Panc1 (cell line): ENCODE data around the gene KIF7. TPM values are rescaled to one million over a fixed set of nuclear protein-coding genes. Genes with fewer than 3 reads are reported as not detected.

Experiments
- ATAC-seq: fragments of 200-7000 bp; cut with Tn5 transposase; 2 replicates; pipeline ENCODE4 v1.9.1; 2020; ENCODE audit warnings: mild to moderate bottlenecking, moderate library complexity
- BruUV-seq: library from RNA; stranded (reverse); fragments of 400-500 nt; replicated peaks from 2 replicates; lab custom pipeline; 2021; lab: Mats Ljungman, UMichigan
- CTCF ChIA-PET: fragments of 300-600 bp; sonication (Branson Sonifier 250); formaldehyde crosslinking; loops from one replicate; lab custom pipeline; 2022; ENCODE audit warnings: antibody characterized with exemption; lab: Charles Lee
- POLR2A ChIA-PET: fragments of 300-600 bp; sonication (Branson Sonifier 250); formaldehyde crosslinking; loops from one replicate; lab custom pipeline; 2022; ENCODE audit warnings: antibody characterized with exemption; lab: Charles Lee
- DNase-seq: peaks from one replicate; pipeline ENCODE4 v3.0.0-alpha.2; 2010; ENCODE audit warnings: low read depth, low spot score
- H3K27ac ChIP-seq: 2 replicates; pipeline ENCODE4 v1.5.1; 2011; ENCODE audit warnings: mild to moderate bottlenecking, low read length, inconsistent platforms
- H3K27me3 ChIP-seq: fragments of 200-500 bp; sonication (Bioruptor generic); 2 replicates; pipeline ENCODE4 v1.6.0; 2014; ENCODE audit warnings: low read length, inconsistent platforms; ENCODE audit not compliant: control insufficient read depth, insufficient read depth
- H3K36me3 ChIP-seq: fragments of 200-500 bp; sonication (Bioruptor generic); 2 replicates; pipeline ENCODE4 v1.5.1; 2014; ENCODE audit warnings: inconsistent platforms, mild to moderate bottlenecking, low read length, moderate library complexity; ENCODE audit not compliant: control insufficient read depth, insufficient read depth
- H3K4me1 ChIP-seq: 2 replicates; pipeline ENCODE4 v1.5.1; 2011; ENCODE audit warnings: inconsistent platforms, mild to moderate bottlenecking, low read length, moderate library complexity; ENCODE audit not compliant: control insufficient read depth, insufficient read depth
- H3K4me3 ChIP-seq, 2 experiments: 2 replicates each; pipeline ENCODE4 v1.5.1; 2011 to 2012; ENCODE audit warnings: low read depth in 2 of 2, low read length in 2 of 2, mild to moderate bottlenecking in 2 of 2, inconsistent platforms in 1 of 2, moderate library complexity in 1 of 2
- H3K9me3 ChIP-seq: fragments of 200-500 bp; sonication (Bioruptor generic); 2 replicates; pipeline ENCODE4 v1.5.1; 2014; ENCODE audit warnings: low read depth, mild to moderate bottlenecking, inconsistent platforms, low read length, moderate library complexity; ENCODE audit not compliant: control insufficient read depth, insufficient read depth
- POLR2AphosphoS5 ChIP-seq: IDR thresholded peaks from 2 replicates; pipeline ENCODE4 v1.6.1; 2012; ENCODE audit warnings: mild to moderate bottlenecking, low read depth, low read length, moderate library complexity
- SIN3A ChIP-seq: IDR thresholded peaks from 2 replicates; pipeline ENCODE4 v1.6.1; 2012; ENCODE audit warnings: low read depth, mild to moderate bottlenecking, low read length, moderate library complexity, borderline replicate concordance; ENCODE audit not compliant: insufficient read depth
- TCF7L2 ChIP-seq: IDR thresholded peaks from 2 replicates; pipeline ENCODE4 v1.6.1; 2011; ENCODE audit warnings: mild to moderate bottlenecking, low read depth, low read length, inconsistent platforms
- in situ Hi-C: cut with HindIII; loops from 2 replicates; pipeline ENCODE4 v1.10.0; 2016; ENCODE audit warnings: low sequenced_read_pairs, low pct_unique_long_range_greater_than_20kb
- intact Hi-C: fragments of 100-400 bp; cut with micrococcal nuclease; formaldehyde crosslinking; loops from one replicate; pipeline ENCODE4 v1.10.0; 2022; ENCODE audit not compliant: unreplicated experiment
- total RNA-seq: library from RNA; stranded (reverse); gene quantifications from one replicate; pipeline ENCODE4 v1.2.1, GENCODE V29; 2021; ENCODE audit not compliant: unreplicated experiment
- TF ChIP-seq, protein P1 (sequence below), 2 experiments: IDR thresholded peaks; 2 replicates each; pipeline ENCODE4 v1.6.1; 2011 to 2012; ENCODE audit warnings: low read depth in 2 of 2, control low read depth in 1 of 2, low read length in 1 of 2, mild to moderate bottlenecking in 1 of 2, moderate library complexity in 1 of 2; ENCODE audit not compliant: insufficient read depth in 1 of 2
- TF ChIP-seq, protein P2 (sequence below): fragments of 450-650 bp; IDR thresholded peaks from 2 replicates; pipeline ENCODE4 v1.5.1; 2017; ENCODE audit warnings: mild to moderate bottlenecking

The KIF7 gene
- total RNA-seq, 1 experiment from 2014 or later, result 6.5 TPM

GRCh38 chr15:89668171-89668570, 12.9 kb upstream of the KIF7 start:
- intact Hi-C loops, result no loop called here
- H3K9me3 ChIP-seq, result no peaks in the 10 kb centered on the region
- H3K4me1 ChIP-seq, result peaks cover 12% of the 10 kb centered on the region
- H3K27ac ChIP-seq, result no peak overlapping the region
- TF ChIP-seq, protein P1, sequence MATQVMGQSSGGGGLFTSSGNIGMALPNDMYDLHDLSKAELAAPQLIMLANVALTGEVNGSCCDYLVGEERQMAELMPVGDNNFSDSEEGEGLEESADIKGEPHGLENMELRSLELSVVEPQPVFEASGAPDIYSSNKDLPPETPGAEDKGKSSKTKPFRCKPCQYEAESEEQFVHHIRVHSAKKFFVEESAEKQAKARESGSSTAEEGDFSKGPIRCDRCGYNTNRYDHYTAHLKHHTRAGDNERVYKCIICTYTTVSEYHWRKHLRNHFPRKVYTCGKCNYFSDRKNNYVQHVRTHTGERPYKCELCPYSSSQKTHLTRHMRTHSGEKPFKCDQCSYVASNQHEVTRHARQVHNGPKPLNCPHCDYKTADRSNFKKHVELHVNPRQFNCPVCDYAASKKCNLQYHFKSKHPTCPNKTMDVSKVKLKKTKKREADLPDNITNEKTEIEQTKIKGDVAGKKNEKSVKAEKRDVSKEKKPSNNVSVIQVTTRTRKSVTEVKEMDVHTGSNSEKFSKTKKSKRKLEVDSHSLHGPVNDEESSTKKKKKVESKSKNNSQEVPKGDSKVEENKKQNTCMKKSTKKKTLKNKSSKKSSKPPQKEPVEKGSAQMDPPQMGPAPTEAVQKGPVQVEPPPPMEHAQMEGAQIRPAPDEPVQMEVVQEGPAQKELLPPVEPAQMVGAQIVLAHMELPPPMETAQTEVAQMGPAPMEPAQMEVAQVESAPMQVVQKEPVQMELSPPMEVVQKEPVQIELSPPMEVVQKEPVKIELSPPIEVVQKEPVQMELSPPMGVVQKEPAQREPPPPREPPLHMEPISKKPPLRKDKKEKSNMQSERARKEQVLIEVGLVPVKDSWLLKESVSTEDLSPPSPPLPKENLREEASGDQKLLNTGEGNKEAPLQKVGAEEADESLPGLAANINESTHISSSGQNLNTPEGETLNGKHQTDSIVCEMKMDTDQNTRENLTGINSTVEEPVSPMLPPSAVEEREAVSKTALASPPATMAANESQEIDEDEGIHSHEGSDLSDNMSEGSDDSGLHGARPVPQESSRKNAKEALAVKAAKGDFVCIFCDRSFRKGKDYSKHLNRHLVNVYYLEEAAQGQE (IDR thresholded peaks at IDR 0.05; ENCODE audit: insufficient read depth in 1 of 2, low read depth in 2 of 2, low read length in 1 of 2), result no peak
- no peak for TF ChIP-seq SIN3A
- no peak for TF ChIP-seq POLR2AphosphoS5
- TF ChIP-seq, protein P2, sequence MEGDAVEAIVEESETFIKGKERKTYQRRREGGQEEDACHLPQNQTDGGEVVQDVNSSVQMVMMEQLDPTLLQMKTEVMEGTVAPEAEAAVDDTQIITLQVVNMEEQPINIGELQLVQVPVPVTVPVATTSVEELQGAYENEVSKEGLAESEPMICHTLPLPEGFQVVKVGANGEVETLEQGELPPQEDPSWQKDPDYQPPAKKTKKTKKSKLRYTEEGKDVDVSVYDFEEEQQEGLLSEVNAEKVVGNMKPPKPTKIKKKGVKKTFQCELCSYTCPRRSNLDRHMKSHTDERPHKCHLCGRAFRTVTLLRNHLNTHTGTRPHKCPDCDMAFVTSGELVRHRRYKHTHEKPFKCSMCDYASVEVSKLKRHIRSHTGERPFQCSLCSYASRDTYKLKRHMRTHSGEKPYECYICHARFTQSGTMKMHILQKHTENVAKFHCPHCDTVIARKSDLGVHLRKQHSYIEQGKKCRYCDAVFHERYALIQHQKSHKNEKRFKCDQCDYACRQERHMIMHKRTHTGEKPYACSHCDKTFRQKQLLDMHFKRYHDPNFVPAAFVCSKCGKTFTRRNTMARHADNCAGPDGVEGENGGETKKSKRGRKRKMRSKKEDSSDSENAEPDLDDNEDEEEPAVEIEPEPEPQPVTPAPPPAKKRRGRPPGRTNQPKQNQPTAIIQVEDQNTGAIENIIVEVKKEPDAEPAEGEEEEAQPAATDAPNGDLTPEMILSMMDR, result no peak
- ChIA-PET POLR2A (interaction anchor here (0.6 kb wide), 1 partner anchor 101 kb away, joined by 4 read pairs; no protein-coding TSS in a partner anchor), CTCF (interaction anchor here (1.1 kb wide), 1 partner anchor 22 kb away, joined by 3 read pairs; no protein-coding TSS in a partner anchor)
- H3K36me3 ChIP-seq, result no peaks in the 10 kb centered on the region
- no peak for DNase-seq
- in situ Hi-C loops, result no loop called here
- no TSS peak for BruUV-seq
- no peak overlapping the region for H3K4me3 ChIP-seq
- no peak for ATAC-seq
- no peaks in the 10 kb centered on the region for H3K27me3 ChIP-seq

DNA sequence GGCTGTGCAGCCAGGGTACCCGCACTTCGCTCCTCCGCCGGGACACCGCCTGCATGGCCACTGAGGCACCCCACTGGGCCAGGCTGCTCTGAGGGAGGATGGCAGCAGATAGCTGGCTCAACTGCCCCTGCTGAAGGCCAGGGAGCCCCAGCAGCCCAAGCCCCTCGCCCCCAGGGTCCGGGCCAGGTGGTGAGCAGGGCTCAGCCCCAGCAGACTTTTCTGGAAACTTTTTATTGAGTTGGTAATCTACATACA, 12.4 kb upstream of the KIF7 start:
- no peaks in the 10 kb centered on the region for H3K27me3 ChIP-seq
- in situ Hi-C loops (no loop called here), intact Hi-C loops (no loop called here)
- no peaks in the 10 kb centered on the region for H3K36me3 ChIP-seq
- ATAC-seq, result no peak
- no TSS peak for BruUV-seq
- POLR2A ChIA-PET, result no interaction called here
- no peak overlapping the region for H3K27ac ChIP-seq
- no peak overlapping the region for H3K4me3 ChIP-seq
- TF ChIP-seq SIN3A, result no peak
- TF ChIP-seq POLR2AphosphoS5, result no peak
- peaks cover 12% of the 10 kb centered on the region for H3K4me1 ChIP-seq
- CTCF ChIA-PET, result interaction anchor here (1.1 kb wide), 1 partner anchor 22 kb away, joined by 3 read pairs; no protein-coding TSS in a partner anchor
- no peak for DNase-seq
- no peaks in the 10 kb centered on the region for H3K9me3 ChIP-seq

GRCh38 chr15:89666858-89667705, 11.8 kb upstream of the KIF7 start:
- intact Hi-C loops (no loop called here), in situ Hi-C loops (no loop called here)
- no peak for DNase-seq
- BruUV-seq, result no TSS peak
- Histone ChIP-seq H3K27ac (no peak overlapping the region), H3K27me3 (no peaks in the 10 kb centered on the region), H3K9me3 (no peaks in the 10 kb centered on the region), H3K4me1 (peaks cover 12% of the 10 kb centered on the region), H3K4me3 (no peak overlapping the region), H3K36me3 (no peaks in the 10 kb centered on the region)
- TF ChIP-seq, protein P1 (IDR thresholded peaks at IDR 0.05; ENCODE audit: insufficient read depth in 1 of 2, low read depth in 2 of 2, low read length in 1 of 2), result no peak
- TF ChIP-seq POLR2AphosphoS5 (no peak), TCF7L2 (no peak), SIN3A (no peak)
- TF ChIP-seq, protein P2, result no peak
- ChIA-PET CTCF (no interaction called here), POLR2A (no interaction called here)
- no peak for ATAC-seq
